Epidermal melanocyte (primary cell): Measurements from ENCODE around the gene PTK6.

Source experiments
- DNase-seq: peaks from one replicate; pipeline ENCODE4 v3.0.0; 2011; ENCODE audit warnings: low spot score; ENCODE audit not compliant: insufficient read length

PTK6 gene

DNA sequence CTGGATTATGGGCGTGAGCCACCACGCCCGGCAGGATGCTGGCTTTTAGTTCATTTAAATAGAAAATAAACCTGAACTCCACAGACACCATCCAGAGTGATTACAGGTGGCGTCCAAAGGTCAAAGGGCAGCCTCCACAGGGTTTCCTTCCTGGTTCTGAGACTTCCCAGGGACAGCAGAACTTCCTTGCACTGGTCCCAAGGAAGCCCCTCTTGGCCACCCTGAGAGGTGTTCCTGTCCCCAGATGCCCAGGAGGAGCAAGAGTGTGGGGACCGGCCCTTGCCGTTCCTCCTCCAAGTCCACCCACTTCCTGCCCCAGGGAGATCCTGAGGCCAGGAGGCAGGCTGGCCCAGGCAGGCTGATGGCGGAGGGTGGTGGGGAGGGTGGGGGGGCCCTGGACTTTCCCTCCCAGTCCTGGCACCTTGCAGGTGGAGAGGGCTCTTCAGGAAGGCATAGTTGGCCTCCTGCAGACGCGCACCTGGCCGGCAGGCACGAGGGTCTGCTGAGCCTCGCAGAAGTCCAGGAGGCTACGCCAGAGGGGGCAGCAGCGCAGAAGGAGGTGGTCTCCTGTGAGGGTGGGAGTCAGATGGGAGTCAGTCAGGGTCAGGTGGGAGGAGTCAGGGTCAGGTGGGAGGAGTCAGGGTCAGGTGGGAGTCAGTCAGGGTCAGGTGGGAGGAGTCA, 21.8 kb upstream of the PTK6 start:
- no peak for DNase-seq

DNA sequence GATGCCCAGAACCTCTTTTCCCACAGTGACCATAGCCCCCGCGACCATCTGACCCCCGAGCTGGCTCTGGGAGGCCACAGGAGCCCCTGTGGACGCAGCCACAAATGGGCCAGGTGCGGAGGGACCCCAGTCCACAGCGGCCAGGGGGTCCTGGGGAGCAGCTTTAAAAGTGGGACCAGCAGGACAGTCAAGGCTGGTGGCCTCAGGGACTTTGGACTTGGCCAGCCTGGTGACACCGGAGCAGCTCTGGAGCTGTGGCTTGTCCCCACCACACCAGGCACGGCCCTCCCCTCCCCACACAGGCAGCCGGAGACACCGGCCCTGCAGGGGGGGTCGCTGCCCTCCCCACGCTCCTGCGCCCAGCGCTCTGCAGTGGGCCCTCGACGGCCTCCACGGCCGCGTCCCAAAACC, 20.3 kb upstream of the PTK6 start:
- DNase-seq, result no peak

DNA sequence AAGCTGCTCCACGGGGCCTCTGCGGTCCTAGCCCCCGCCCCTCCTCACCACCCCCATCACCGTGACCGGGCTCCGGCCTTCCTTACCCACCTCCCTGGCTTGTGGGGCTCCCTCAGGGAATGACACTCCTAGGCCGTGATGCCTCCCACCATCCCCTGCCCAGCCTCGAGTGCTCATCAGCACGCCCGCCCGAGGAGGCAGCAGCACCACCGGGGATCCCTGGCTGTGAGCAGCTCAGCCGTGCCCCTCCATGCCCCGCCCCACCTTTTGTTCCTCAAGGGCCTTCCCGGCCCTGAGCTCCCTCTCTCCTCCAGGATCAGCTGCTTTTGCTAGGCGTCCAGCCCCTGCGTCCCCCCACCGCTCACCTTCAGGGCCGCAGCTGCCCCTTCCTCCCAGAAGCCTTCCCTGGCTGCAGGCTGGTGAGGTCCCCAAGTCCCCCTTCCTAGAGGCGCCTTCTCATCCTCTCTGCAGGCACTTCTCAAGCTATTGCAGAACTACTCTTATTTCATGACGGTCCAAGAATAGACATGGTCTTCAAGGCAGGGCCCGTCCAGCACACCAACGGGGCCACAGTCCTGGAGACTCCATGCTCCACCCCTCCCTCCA, 19.8 kb upstream of the PTK6 start:
- DNase-seq, result no peak

DNA sequence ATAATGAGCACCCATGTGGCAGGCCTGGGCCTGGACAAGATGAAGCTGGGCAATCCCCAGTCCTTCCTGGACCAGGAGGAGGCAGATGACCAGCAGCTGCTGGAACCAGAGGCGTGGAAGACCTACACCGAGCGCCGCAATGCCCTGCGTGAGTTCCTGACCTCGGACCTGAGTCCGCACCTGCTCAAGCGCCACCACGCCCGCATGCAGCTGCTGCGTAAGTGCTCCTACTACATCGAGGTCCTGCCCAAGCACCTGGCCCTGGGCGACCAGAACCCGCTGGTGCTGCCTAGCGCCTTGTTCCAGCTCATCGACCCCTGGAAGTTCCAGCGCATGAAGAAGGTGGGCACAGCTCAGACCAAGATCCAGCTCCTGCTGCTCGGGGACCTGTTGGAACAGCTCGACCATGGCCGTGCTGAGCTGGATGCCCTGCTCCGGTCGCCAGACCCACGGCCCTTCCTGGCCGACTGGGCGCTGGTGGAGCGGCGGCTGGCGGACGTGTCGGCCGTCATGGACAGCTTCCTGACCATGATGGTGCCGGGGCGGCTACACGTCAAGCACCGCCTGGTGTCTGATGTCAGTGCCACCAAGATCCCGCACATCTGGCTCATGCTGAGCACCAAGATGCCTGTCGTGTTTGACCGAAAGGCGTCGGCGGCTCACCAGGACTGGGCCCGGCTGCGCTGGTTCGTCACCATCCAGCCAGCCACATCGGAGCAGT, 18.6 kb upstream of the PTK6 start:
- DNase-seq, result no peak

DNA sequence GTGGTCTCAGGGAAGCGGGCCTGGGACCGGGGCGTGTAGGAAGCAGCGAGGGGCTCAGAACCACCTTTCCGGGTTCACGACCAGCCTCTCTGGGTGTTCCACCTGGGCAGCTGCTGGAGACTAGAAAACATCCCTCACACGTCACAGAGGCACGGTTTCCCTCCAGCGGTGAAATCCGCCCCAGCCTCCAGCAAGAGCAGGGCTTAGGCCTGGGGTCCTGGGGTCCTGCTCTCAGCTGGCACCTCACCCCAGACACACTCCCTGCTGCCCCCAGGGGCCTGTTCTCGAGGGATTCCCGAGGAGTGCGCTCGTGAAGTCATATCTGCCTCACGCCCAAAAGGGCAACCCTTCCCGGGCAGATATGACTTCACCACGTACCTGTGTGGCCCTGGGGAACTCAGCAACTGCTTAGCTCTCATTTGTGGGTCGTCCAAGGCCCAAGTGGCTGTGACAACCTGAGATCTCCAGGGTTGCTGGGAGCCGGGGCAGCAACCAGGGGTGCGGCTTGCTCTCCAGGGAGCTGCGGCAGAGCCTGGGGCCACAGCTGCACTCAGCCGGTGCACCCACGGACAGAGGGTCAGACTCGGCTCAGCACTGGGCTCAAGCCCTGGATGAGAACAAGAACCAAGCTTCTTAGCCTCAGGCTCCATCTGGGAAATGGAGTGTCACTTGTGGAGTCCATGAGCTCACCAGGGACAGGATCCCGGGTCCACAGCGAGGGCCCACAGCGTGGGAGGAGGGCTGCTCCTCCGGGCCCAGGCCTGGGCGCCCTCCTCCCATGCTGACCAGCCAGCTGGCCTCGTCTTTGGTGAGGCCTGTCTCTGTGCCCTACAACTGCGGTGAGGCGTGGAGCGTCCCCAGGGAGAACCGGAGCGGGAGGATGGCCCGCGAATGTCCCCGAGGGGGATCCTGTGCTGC, 17.4 kb upstream of the PTK6 start:
- DNase-seq, result no peak

DNA sequence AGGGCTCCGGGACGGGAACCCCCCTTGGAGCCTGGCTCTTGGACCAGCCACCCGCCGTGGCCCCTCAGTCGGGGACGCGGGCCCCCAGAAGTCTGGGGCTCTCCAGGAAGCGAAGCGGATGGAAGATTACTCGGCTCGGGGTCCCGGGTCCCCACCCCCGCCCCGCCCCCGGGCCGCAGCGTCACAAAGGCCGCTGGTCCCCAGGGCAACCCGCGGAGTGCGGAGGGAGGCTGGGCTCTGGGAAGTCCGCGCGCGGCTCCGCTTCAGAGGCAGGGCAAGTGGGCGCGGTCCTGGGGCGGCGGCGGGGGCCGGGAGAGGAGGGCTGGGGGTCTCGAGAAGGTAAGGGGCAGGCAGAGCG, 16.7 kb upstream of the PTK6 start, which contains the start of gene FNDC11:
Gene FNDC11, plus strand, starts transcription at position 227 of the 358 bp plus-strand sequence. CDS start 1,505 bp downstream, outside the sequence.
- DNase-seq, result no peak

DNA sequence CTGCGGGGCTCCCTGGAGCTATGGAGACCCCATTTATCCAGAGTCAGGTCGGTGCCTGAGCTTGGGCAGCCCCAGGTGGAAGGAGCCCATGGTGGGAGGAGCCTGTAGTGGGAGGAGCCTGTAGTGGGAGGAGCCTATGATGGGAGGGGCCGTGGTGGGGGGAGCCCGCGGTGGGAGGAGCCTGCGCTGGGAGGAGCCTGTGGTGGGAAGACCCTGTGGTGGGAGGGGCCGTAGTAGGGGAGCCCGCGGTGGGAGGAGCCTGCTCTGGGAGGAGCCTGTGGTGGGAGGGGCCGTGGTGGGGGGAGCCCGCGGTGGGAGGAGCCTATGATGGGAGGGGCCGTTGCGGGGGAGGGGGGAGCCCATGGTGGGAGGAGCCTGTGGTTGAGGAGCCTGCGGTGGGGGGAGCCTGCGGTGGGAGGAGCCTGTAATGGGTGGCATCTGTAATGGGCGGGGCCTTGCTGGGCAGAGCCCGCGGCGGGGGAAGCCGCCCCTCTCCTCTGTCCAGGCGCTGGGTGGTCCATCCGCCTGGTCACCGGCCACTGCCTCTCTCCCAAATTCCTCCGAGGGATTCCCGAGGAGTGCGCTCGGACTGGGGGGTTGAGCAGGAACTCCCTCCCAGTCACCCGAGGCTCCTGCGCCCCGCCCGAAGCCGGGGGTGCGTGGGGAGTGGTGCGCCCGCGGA, 16.2 kb upstream of the PTK6 start:
- peak; percentile 83 for DNase-seq

DNA sequence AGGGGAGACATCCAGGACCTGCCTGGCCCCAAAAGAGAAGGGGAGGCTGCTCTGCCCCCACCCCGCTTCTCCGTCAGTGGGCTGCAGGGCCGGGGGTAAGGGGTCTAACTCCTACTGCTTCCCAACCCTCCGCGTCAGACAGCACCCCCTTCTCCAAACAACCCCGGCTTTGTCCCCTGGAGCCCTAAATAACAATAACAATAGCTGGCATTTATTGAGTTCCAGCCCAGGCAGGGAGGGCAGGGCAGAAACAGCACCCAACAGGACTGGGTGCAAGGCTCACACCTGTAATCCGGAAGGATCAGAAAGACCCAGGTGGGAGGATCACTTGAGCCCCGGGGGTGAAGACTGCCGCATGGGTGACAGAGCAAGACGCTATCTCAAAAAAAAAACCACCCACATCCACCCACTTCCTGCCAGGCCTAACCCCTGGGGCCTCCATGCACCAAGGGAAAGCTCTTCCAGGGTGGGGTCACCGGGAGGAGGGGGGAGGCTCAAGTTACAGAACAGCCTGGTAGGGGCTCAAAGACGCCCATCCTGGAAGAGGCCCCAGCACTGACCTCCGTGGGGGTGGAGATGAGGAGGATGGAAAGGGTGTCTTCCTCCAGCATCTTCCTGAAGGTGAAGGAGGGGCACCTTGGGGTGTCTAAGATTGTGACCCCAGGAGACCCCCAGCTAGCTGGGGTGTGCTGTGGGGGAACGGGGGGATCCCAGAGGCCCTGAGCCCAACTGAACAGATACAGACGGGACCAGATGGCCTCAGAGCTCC, 15.5 kb upstream of the PTK6 start:
- DNase-seq, result no peak

DNA sequence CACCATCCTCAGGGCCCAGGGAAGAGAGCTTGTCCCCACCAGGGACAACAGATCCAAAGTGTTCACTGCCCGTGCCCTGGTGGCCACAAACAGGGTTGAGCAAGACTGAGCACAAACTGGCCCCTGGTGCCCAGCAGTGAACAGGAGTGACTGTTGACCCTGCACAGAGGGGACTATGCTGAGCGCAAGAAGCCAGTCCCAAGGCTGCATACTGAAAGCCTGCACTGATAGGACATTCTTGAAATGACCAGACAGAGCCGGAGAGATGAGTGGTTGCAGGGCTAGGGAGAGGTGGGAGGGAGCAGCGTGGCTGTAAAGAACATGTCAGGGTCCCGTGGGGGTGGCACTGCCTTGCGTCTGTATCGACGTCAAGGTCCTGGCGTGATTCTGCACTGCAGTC, 13.9 kb upstream of the PTK6 start:
- DNase-seq, result no peak

DNA sequence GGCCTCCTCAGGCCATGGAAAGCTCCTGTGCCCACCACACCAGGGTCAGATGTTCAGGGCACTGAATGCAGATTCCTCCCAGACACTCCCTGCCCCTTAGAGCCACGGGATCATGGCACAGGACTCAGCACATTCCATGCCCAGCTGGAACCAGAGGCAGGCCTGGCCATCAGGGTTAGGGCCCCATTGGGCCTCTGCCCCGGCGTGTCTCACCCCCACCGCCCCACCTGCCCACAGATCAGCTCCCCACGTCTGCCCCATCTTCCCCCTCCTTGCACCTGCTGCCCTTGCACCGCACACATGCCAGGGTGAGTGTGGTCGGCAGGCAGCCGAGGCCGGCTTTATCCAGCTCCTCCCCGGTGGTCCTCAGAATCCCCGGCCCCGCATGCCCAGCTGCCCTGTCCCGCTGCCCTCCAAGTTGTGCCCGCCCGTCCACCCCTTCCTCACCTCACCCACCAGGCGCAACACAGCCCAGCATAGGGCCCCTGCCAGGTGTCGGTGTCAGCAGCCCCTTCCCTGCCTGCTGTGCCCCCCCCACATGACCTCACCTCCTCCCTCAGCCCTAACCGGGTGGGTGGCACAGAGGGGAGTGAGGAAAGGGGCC, 12.6 kb upstream of the PTK6 start:
- no peak for DNase-seq

DNA sequence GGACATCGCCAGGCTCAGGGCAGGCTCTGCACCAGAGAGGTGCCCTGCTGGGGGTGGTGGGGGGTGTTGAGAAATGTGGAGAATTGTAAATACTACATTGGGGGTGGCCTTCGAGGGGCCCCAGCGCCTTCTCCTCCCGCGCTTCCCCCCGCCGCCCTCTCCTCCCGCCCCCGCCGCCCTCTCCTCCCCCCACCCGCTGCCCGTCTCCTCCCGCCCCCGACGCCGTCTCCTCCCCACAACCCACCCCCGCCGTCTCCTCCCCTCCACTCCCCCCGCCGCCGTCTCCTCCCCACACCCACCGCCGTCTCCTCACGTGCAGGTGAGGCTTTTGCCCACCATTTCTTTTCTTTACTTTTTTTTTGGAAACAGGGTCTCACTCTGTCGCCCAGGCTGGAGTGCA, 11.8 kb upstream of the PTK6 start:
- DNase-seq, result no peak

DNA sequence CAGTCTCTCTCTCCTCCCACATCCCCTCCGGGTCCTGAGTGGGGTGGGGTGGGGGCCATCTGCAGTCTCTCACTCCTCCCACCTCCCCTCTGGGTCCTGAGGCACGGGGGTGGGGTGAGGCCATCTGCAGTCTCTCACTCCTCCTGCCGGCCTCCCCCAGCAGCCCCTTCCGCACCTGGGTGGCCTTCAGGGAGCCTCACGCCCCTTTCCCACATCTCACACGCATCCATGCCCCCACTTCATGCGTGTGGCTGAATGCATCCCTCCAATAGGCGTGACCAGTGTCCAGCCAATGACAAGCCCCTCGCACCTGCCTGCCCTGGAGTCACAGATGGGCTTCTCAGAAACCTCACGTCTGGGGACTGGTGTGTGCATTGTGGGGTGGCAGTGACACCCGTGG, 11.4 kb upstream of the PTK6 start:
- DNase-seq, result no peak

DNA sequence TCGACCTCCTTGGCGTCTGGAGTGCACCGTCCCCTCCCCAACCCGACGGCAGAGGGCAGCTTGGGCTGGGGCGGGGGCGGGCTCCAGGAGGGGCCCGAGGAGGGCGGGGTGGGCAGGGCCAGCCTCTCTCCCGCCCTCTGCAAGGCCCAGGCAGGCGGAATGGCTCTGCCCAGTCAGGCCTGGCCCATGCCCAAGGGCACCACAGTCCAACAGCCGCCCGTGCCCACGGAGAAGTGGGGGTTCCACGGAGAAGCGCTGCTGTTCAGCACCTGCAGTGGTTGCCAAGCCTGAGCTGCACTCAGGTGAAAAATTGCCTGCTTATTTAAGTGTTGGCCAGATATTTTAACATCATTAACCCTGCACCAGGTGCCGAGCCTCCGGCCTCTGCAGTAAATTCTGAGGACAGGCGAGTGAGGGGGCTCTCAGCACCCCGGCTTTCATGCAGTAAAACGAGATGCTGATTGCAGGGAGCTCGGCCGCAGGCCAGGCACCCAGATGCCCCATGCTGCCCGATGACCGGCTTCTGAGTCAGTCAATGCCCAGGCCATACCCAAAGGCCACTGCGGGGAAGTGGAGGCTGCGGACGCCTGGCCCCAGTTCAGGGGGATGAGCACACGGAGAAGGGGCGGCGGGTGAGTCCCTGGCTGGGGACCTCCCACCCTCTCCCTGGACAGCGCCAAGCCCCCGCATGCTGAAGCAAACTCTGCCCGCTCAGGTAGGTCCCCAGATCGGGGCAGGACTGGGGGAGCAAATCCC, 10.7 kb upstream of the PTK6 start, which contains the start of gene SRMS:
Gene SRMS, minus strand, starts transcription at position 25 of the 756 bp plus-strand sequence. CDS start 286 bp downstream, outside the sequence.
- DNase-seq, result no peak

DNA sequence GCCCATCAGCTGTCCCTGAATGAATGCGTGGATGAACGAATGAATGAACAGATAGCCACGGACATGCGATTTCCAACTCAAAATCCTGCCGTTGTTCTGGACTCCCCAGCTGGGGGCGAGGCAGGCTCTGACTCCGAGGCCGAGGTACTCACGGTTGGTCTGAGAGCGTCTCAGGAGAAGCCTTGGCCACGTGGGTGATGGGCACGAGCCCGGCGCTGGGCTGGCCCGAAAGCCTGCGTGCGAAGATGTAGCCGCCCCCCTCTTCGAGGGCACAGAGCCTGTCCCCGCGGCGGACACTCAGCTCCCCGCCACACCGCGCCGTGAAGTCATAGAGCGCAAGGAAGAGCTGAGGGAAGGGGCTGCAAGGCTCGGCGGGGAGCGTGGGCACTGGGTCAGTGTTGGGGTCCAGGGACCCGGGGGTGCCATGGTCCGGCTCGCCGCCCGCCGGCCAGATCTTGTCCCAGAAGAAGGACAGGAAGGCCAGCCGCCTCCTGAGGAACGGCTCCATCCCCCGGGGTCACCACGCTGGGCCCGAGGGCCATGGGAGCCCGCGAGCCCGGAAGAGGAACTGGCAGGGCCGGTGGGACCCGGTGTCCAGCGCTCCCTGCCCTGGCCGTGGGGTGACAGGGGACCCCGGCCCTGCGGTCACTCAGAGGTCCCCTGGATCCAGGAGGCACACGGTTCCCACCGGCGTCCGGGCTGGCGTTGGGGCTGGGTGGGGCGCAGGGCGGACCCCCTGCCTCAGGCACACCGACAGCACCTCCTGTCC, 10.0 kb upstream of the PTK6 start:
- DNase-seq, result no peak

DNA sequence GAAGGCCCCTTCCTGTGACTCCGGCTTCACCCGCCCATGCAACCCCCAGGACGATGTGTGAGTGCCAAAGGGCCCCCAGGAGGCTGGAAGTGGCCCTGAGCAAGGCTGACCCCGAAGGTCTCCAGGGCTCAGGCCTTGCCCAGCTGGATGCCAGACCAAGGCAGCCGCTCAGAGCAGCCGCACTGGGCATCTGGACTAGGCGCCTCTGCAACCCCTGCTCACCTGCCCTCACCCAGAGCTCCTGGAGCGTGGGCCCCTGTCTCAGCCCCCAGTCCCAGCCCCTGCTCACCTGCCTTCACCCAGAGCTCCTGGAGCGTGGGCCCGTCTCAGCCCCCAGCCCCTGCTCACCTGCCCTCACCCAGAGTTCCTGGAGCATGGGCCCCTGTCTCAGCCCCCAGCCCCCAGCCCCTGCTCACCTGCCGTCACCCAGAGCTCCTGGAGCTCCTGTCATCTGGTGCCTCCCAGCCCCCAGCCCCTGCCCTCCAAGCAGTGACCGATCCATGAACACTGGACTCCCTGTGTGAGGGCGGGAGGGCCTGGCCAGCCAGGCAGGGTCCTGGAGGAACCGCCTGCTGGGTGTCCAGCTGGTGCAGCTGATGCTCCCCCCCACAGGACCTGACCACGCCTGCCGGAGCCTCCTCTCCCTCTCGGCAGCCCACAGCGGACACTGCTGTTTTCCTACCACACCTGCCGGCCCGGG, 9.2 kb upstream of the PTK6 start:
- no peak for DNase-seq

DNA sequence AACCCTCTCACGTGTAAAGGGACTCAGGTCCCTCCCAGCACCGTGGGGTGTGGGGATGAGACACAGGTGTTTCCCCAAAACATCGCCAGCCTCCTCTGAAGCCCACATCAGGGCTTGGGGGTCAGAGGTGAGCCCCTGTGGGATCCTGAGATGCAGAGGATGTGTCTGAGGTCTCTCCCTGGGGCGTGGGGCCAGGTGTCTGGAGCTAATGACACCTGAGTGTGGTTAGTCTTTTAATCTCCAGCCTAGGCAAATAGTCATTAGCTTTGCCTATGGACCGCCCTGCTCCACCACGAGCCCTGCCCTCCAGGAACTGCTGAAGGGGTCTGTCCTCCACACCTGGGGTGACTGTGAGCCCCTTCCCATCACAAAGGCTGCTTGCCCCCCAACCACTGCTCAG, 8.6 kb upstream of the PTK6 start:
- DNase-seq, result no peak

DNA sequence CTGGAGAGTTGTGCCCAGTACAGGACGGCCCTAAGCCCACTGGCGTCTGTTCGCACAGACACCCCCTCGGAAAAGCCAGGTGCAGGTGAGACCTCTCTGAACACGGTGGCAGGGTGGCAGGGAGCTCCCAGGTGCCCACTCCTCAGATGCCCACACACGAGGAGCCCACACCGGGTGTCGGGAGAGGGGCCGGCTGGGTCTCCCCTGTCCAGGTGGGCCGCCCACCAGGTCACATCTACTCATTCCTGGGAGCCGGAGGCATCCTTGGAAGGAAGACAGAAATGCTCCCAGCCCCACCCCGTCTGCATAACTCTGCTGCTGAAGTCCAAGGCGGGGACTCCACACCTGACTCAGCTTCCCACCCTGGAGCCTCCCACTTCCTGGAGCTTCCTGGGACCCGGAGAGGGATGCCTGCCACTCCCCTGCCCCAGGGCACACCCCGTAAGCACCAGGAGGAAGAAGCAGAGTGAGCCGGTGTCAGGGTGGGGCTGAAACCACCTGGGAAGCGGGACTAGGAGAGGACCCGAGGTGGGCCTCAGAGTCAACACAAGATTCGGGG, 7.9 kb upstream of the PTK6 start:
- DNase-seq, result no peak
